Loucy (cell line): ENCODE results near the gene CELF5.
"Not testable (repeated sequence)": the region's sequence is repeated elsewhere in the genome, so short reads cannot be mapped to it uniquely, and the experiment has no call there.

Source experiments
- CTCF ChIP-seq: fragments of 200-600 bp; sonication (generic); conservative IDR thresholded peaks from 2 replicates; pipeline ENCODE4 v1.5.1; 2014; ENCODE audit warnings: mild to moderate bottlenecking, antibody characterized with exemption, low read length
- EZH2phosphoT487 ChIP-seq: fragments of 200-600 bp; IDR thresholded peaks from 2 replicates; pipeline ENCODE4 v1.6.1; 2018; ENCODE audit warnings: antibody characterized with exemption, mild to moderate bottlenecking, moderate library complexity, borderline replicate concordance

GRCh38 chr19:3288437-3288836, 64.0 kb downstream of the CELF5 start:
- not testable (repeated sequence) for TF ChIP-seq CTCF, EZH2phosphoT487
